DMS153 treated with DMSO at 0.1 percent for 48 hours (cell line): ENCODE measurements around the gene ELOVL3.
"Not testable (repeated sequence)": the region's sequence is repeated elsewhere in the genome, so short reads cannot be mapped to it uniquely, and the experiment has no call there.

Experiments
- DNase-seq: peaks from one replicate; lab custom pipeline; 2025; ENCODE audit not compliant: unreplicated experiment; lab: John Stamatoyannopoulos, UW

ELOVL3 gene, protein sequence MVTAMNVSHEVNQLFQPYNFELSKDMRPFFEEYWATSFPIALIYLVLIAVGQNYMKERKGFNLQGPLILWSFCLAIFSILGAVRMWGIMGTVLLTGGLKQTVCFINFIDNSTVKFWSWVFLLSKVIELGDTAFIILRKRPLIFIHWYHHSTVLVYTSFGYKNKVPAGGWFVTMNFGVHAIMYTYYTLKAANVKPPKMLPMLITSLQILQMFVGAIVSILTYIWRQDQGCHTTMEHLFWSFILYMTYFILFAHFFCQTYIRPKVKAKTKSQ

GRCh38 chr10:102225646-102226541 lies at the start of gene ELOVL3:
Gene ELOVL3, plus strand, starts transcription at chr10:102226299. Its CDS starts 250 bp downstream, at chr10:102226549.
- DNase-seq = peak; percentile 52

GRCh38 chr10:102184606-102185005 lies 41.5 kb upstream of the ELOVL3 start:
- no peak for DNase-seq

- DNase-seq = no peak
Measured at GRCh38 chr10:102185272-102185671, 40.8 kb upstream of the ELOVL3 start.

DNA sequence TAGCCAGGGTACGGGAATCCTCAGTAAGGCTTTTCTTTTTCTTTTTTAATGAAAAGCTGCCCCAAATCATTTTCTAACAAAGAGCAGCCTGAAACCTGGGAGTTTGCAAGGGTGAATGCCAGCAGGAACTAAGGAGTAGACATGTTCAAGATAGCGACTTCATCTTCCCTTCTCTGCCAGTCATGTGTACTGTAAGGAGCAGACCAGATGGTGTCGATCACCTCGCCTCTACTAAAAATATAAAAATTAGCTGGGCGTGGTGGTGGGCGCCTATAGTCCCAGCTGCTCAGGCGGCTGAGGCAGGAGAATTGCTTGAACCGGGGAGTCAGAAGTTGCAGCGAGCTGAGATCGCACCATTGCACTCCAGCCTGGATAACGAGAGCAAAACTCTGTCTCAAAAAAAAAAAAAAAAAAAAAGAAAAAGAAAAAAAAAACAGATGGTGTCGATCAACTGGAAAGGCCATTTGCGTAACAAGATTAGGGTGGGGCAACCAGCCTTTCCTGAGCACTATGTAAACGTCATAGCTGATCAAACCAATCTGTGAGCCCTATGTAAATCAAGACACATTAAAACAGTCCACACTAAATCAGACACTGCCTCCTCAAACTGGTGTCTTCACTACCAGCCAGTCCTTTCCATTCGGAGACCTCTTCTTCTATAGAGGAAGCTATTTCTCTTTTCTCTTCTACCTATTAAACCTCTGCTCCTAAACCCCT lies 40.1 kb upstream of the ELOVL3 start:
- DNase-seq = no peak

DNA sequence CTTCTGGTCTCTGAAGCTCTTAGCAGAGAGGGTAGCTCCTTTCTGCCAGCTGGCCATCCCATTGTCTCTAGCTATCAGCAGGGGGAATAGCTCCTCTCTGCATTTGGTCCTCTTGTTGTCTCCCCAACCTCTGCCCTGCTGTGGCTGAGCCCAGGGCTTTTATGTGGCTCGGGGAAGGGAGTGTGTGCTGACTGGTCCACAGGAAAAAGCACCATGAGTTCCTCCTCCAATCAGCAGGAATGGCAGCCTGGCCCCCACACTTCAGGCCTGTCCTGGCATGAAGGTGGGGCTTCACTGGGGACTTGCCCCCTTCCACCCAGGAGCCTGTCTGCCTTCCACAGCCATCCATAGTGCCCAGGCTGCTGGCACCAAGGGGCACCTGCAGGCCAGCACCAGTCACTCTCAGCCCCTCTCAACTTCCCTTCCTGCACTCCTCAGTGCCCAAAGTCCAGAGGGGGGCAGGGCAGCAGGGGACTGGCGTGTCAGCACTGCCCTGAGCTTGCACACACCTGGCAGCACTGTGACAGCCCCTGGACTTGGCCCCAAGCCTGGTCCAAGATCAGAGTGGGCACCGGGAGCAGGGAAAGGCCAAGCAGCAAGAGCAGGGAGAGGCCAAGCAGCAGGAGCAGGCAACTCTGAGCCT lies 37.7 kb upstream of the ELOVL3 start:
- DNase-seq = no peak

- DNase-seq = not testable (repeated sequence)
Measured at GRCh38 chr10:102188941-102189898, 36.9 kb upstream of the ELOVL3 start.

DNA sequence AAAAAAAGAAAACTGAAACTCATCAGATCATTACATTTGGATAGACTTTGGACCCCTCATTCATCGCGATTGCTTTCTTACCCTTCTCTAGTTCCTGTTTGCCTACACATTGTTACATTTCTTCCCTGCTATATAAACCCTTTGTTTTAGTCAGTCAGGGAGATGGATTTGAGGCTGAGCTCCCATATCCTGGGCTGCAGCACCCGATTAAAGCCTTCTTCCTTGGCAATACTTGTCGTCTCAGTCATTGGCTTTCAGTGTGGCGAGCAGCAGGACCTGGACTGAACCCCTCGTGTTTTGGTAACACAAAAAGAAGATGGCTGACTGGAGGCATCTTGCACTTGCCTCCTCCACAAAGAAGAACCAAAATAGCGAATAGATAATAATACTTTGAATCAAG lies 34.1 kb upstream of the ELOVL3 start:
- DNase-seq = no peak

GRCh38 chr10:102195296-102195870 lies 30.7 kb upstream of the ELOVL3 start:
- DNase-seq = no peak

DNA sequence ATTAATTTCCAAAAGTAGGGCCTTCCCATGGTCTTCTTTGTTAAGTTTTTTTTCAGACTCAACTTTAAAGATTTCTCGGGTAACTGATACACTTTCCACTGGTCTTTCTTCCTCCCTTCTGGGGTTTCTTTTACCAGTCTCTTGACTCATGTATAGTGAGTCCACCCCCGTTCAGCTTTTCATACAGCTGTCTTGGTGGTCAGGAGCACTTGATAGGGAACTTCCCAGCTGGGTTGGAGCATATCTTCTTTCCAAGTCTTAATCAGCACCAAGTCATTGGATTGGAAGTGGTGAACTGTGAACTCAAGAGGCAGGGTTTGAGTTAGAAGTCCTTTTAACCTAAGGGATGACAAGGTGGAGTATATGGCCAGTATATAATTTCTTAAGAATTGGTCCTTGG lies 29.2 kb upstream of the ELOVL3 start:
- DNase-seq = no peak

DNA sequence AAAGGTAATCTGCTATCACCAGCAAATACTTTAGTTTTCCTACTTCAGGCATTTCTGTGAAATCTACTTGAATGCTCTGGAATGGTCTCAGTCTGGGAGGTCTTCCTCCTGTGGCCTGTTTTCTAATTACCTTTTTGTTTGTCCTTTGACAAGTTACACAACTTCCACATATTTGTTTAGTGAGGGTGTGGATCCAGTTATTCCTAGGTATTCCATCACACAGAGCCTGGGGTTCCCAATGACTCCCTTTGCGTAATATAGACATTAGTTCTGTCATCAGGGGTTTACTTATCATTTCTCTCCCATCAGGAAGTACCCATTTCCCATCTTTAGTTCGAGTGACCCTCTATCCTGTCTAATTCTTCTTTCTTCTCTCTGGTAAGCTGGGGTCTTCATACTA lies 28.1 kb upstream of the ELOVL3 start:
- DNase-seq = no peak

DNA sequence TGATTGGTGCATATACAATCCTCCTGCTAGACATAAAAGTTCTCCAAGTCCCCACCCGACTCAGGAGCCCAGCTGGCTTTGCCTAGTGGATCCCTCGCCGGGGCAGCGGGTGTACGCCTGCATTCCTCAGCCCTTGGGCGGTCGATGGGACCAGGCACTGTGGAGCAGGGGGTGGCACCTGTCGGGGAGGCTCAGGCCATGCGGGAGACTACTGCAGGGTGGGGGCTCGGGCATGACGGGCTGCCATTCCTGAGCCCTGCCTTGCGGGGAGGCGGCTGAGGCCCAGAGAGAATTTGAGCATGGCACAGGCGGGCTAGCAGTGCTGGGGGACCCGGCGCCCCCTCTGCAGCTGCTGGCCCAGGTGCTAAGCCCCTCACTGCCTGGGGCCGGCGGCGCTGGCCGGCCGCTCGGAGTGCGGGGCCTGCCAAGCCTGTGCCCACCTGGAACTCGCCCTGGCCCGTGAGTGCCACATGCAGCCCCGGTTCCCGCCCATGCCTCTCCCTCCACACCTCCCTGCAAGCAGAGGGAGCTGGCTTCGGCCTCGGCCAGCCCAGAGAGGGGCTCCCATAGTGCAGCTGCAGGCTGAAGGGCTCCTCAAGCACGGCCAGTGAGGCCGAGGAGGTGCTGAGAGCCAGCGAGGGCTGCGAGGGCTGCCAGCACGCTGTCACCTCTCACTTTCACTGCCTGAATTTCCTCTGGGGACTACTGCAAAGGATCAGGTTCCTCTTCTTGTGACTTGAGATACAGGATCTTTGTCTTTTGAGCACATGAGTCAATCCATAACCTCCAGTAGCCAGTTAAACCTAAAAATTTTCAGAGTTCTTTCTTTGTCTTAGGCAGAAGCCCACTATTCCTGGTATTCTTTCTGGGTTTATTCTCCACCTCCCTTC lies 25.1 kb upstream of the ELOVL3 start:
- DNase-seq = no peak

DNA sequence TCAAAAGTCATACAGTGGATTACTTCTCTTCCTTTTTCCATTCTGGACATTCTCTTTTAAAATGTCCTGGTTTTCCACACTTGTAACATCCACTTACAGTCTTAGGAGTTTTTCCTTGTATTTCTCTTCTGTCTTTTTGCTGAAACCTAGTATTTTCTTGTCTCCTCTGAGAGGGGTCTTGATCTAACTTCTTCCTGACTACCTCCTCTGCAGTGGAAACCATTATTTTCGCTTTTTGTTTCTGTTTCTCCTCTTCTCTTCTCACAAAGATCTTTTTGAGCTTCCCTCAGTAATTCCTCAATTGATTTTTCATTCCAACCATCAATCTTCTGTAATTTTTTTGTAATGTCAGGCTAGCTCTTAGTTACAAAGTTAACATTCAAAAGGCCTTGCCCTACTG lies 23.7 kb upstream of the ELOVL3 start:
- DNase-seq = no peak

DNA sequence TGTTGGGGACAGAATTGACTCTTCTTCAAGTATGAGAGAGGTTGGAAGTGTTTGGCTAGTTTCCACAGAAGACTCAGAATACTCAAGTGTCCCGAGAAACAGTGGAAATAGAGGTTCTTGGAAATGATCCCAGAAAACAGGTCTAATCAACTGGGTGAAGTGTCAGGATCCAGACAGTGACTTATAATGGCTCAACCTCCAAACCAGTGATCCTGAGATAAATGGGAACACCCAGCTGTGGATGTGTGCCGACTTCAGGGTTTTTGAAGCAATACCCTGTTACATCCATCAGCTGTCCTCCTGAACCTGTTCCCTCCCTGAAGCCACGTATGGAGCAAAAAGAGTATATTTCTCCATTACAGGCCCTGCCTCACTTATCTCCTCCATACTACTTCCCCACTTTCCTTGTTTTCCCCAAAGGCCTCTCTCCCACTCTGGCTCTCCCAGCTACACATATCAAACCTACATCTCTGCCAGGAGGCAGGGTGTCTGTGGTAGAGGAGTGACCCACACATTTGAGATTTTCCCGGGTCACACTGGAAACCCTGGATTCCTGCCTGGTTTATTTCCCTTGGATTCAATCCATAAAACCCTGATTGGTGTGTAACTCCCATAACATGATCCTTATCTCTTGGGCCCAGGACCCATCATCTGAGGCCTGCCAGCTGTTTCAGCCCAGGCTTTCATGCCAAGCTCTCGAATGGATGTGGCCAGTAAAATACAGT lies 17.6 kb upstream of the ELOVL3 start:
- DNase-seq = no peak

- no peak for DNase-seq
Measured at GRCh38 chr10:102211615-102212299, 14.3 kb upstream of the ELOVL3 start.

GRCh38 chr10:102213599-102213998 lies 12.5 kb upstream of the ELOVL3 start:
- not testable (repeated sequence) for DNase-seq

GRCh38 chr10:102219370-102219769 lies 6.7 kb upstream of the ELOVL3 start:
- no peak for DNase-seq

DNA sequence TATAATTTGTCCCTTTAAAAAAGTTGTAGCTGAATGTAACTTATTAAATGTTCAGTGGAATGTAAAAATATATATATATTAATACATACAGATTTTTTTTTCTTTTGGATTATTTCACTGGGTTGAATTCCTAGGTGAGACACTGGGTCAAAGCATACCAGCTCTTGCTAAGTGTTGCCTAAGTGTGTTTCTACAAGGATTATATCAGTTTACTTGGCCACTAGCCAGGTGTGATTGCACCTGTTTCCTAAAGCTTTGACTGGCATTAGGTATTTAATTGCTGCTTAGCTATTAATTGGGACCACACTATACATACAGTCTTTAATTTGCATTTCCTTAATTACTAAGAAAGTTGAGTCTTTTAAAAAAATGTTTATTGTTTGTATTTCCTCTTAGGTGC lies 5.5 kb upstream of the ELOVL3 start:
- DNase-seq = peak; percentile 2
